H1 (cell line): ENCODE results near the gene MCCD1. TPM values are rescaled to one million over a fixed set of nuclear protein-coding genes. Genes with fewer than 3 reads are reported as not detected.

Experiments
- BRCA1 ChIP-seq: IDR thresholded peaks from 2 replicates; pipeline ENCODE4 v1.6.1; 2012; ENCODE audit warnings: low read depth, low read length, improper control_type of control experiment
- EP300 ChIP-seq, 2 experiments: IDR thresholded peaks; 1 replicate in 1 of 2; 2 replicates in 1 of 2; pipeline ENCODE4 v1.6.1; 2011 to 2012; ENCODE audit warnings: low read depth in 2 of 2, low read length in 2 of 2, mild to moderate bottlenecking in 2 of 2, borderline replicate concordance in 1 of 2, inconsistent platforms in 1 of 2, moderate library complexity in 1 of 2
- EZH2 ChIP-seq: fragments of 200-600 bp; sonication (generic); IDR thresholded peaks from 2 replicates; pipeline ENCODE4 v1.7.1; 2012; ENCODE audit warnings: low read depth, mild to moderate bottlenecking, moderate library complexity, low read length, inconsistent platforms; ENCODE audit not compliant: severe bottlenecking
- POLR2A ChIP-seq, 2 experiments: IDR thresholded peaks; 1 replicate in 1 of 2; 2 replicates in 1 of 2; pipeline ENCODE4 v1.6.1; 2011; ENCODE audit warnings: low read depth in 2 of 2, low read length in 2 of 2, mild to moderate bottlenecking in 2 of 2; ENCODE audit errors: control extremely low read depth in 1 of 2
- POLR2AphosphoS5 ChIP-seq: IDR thresholded peaks from 2 replicates; pipeline ENCODE4 v1.6.1; 2011; ENCODE audit warnings: low read depth, low read length
- TBP ChIP-seq: IDR thresholded peaks from 2 replicates; pipeline ENCODE4 v1.6.1; 2011; ENCODE audit warnings: low read depth, low read length, improper control_type of control experiment
- polyA plus RNA-seq, 7 experiments: library from polyadenylated mRNA; depleted of rRNA in 3 of 7; stranded (reverse) in 5 of 7; unstranded in 2 of 7; fragments of >200 nt in 5 of 7; fragments of 200-250 nt in 2 of 7; gene quantifications; 1 replicate in 5 of 7; 2 replicates in 1 of 7; 4 replicates in 1 of 7; pipeline versions ENCODE4 v1.2.1 to v1.2.3, GENCODE V29; 2011 to 2013; ENCODE audit warnings: missing spikeins in 2 of 7, mixed read lengths in 2 of 7
- total RNA-seq: library from RNA; stranded (reverse); fragmentation: NEBNext Ultra II Directional; extraction: Animal tissue kit (Norgen Biotek cat#: 25700); gene quantifications from 2 replicates; pipeline ENCODE4 v1.2.1, GENCODE V29; 2021

Gene MCCD1
- total and polyA plus RNA-seq, 2 of the 8 experiments (the other 6 are each of a cell fraction or from before 2014, with no cell fraction given) = not detected

DNA sequence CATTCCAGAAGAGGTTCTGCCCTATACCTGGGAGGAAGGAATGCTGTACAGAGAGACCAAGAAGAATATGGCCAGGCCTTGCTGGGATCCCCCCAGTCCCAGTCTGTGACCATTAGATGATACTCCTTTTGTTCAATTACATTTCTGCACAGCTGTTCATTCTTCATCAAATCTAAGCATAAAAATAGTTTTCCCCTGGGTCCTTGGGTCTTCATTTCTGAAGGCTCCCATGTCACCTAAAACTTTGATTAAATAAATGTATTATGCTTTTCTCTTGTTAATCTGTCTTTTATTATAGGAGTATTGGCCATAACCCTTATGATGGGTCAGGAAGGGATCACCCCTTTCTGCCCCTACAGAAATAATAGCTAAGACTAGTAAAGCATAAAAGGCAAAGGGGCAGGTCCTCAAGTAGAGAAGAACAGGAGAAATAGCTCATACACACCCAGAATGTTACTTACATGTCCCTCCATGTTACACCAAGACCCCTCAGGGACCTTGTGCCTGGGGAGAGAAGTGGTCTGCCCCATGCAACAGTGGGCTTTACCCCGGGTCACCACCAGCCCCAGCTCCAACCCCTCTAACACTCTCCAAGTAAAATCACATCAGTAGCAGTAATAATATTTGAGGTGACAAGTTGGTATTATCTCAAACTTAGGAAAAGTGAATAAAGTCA is 41.2 kb downstream of the MCCD1 start (continued):
- no peak for TF ChIP-seq EZH2
- no peak for TF ChIP-seq EP300 (IDR thresholded peaks at IDR 0.05; ENCODE audit: borderline replicate concordance in 1 of 2, low read depth in 2 of 2, low read length in 2 of 2)
- no peak for TF ChIP-seq POLR2AphosphoS5
- TF ChIP-seq POLR2A (IDR thresholded peaks at IDR 0.05; ENCODE audit: control extremely low read depth in 1 of 2, low read depth in 2 of 2, low read length in 2 of 2) = no peak
- TF ChIP-seq TBP = no peak
- no peak for TF ChIP-seq BRCA1
